OCI-LY3 (cell line): ENCODE measurements around the gene AUTS2.

ENCODE experiments used
- H2AFZ ChIP-seq: fragments of 200-600, 300-600 bp; shearing (Covaris generic); 2 replicates; pipeline ENCODE4 v1.6.0; 2014; ENCODE audit warnings: antibody characterized with exemption, low read depth, low read length
- H3K27ac ChIP-seq: fragments of 200-600, 300-600 bp; sonication (generic); 2 replicates; pipeline ENCODE4 v1.5.1; 2014; ENCODE audit warnings: mild to moderate bottlenecking, low read length, moderate library complexity, mixed read lengths
- H3K27me3 ChIP-seq: fragments of 200-600, 300-600 bp; sonication (generic); 2 replicates; pipeline ENCODE4 v1.6.1; 2014; ENCODE audit warnings: low read depth, low read length, mixed read lengths
- H3K36me3 ChIP-seq: fragments of 200-600, 300-600 bp; sonication (generic); replicated peaks from 2 replicates; pipeline ENCODE3; 2014; ENCODE audit warnings: low read depth, low read length, mixed read lengths
- H3K4me1 ChIP-seq: fragments of 300-600, 200-600 bp; sonication (generic); 2 replicates; pipeline ENCODE4 v1.6.1; 2014; ENCODE audit warnings: low read length, mixed read lengths
- H3K4me2 ChIP-seq: fragments of 200-600, 300-600 bp; sonication (generic); 2 replicates; pipeline ENCODE4 v1.6.1; 2014; ENCODE audit warnings: low read length, mixed read lengths
- H3K4me3 ChIP-seq: fragments of 300-600, 200-600 bp; sonication (generic); 2 replicates; pipeline ENCODE4 v1.5.1; 2014; ENCODE audit warnings: antibody characterized with exemption, mild to moderate bottlenecking, low read length, moderate library complexity
- H3K79me2 ChIP-seq: fragments of 300-600, 200-600 bp; shearing (Covaris generic); 2 replicates; pipeline ENCODE4 v1.6.1; 2014; ENCODE audit warnings: mild to moderate bottlenecking, low read length, mixed read lengths
- H3K9ac ChIP-seq: fragments of 300-600, 200-600 bp; shearing (Covaris generic); 2 replicates; pipeline ENCODE4 v1.6.0; 2014; ENCODE audit warnings: mild to moderate bottlenecking, low read length, moderate library complexity
- H3K9me3 ChIP-seq: fragments of 200-600, 300-600 bp; shearing (Covaris generic); 2 replicates; pipeline ENCODE4 v1.6.1; 2014; ENCODE audit warnings: low read length, mixed read lengths; ENCODE audit not compliant: insufficient read depth
- H4K20me1 ChIP-seq: fragments of 200-600, 300-600 bp; sonication (generic); 2 replicates; pipeline ENCODE4 v1.6.1; 2016; ENCODE audit warnings: low read length, mixed read lengths; ENCODE audit not compliant: insufficient read depth
- EZH2phosphoT487 ChIP-seq: fragments of 200-600 bp; shearing (Covaris generic); IDR thresholded peaks from 2 replicates; pipeline ENCODE4 v1.6.1; 2018; ENCODE audit warnings: antibody characterized with exemption, mixed run types, low read depth
- TF ChIP-seq, protein P1 (sequence below): fragments of 200-600, 300-600 bp; sonication (generic); IDR thresholded peaks from 2 replicates; pipeline ENCODE4 v1.5.1; 2014; ENCODE audit warnings: antibody characterized with exemption, low read length, low read depth

AUTS2 gene

GRCh38 chr7:69719717-69720116, 121.4 kb downstream of the AUTS2 start:
- no peaks in the 10 kb centered on the region for H3K9me3 ChIP-seq
- H3K4me2 ChIP-seq: no peak overlapping the region
- H3K36me3 ChIP-seq: no peaks in the 10 kb centered on the region
- no peak overlapping the region for H3K9ac ChIP-seq
- no peak overlapping the region for H3K27ac ChIP-seq
- H3K4me1 ChIP-seq: no peaks in the 10 kb centered on the region
- no peak overlapping the region for H3K4me3 ChIP-seq
- H2AFZ ChIP-seq: no peak overlapping the region
- TF ChIP-seq EZH2phosphoT487: no peak
- TF ChIP-seq, protein P1, sequence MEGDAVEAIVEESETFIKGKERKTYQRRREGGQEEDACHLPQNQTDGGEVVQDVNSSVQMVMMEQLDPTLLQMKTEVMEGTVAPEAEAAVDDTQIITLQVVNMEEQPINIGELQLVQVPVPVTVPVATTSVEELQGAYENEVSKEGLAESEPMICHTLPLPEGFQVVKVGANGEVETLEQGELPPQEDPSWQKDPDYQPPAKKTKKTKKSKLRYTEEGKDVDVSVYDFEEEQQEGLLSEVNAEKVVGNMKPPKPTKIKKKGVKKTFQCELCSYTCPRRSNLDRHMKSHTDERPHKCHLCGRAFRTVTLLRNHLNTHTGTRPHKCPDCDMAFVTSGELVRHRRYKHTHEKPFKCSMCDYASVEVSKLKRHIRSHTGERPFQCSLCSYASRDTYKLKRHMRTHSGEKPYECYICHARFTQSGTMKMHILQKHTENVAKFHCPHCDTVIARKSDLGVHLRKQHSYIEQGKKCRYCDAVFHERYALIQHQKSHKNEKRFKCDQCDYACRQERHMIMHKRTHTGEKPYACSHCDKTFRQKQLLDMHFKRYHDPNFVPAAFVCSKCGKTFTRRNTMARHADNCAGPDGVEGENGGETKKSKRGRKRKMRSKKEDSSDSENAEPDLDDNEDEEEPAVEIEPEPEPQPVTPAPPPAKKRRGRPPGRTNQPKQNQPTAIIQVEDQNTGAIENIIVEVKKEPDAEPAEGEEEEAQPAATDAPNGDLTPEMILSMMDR: no peak
- no peaks in the 10 kb centered on the region for H4K20me1 ChIP-seq
- no peaks in the 10 kb centered on the region for H3K79me2 ChIP-seq
- no peaks in the 10 kb centered on the region for H3K27me3 ChIP-seq

GRCh38 chr7:69722843-69723242, 124.6 kb downstream of the AUTS2 start:
- TF ChIP-seq, protein P1: no peak
- TF ChIP-seq EZH2phosphoT487: no peak
- H3K4me1 ChIP-seq: no peaks in the 10 kb centered on the region
- no peak overlapping the region for H3K4me3 ChIP-seq
- H3K9ac ChIP-seq: no peak overlapping the region
- no peaks in the 10 kb centered on the region for H3K9me3 ChIP-seq
- no peaks in the 10 kb centered on the region for H3K36me3 ChIP-seq
- no peaks in the 10 kb centered on the region for H3K27me3 ChIP-seq
- no peak overlapping the region for H3K27ac ChIP-seq
- no peak overlapping the region for H3K4me2 ChIP-seq
- H2AFZ ChIP-seq: no peak overlapping the region
- no peaks in the 10 kb centered on the region for H4K20me1 ChIP-seq
- no peaks in the 10 kb centered on the region for H3K79me2 ChIP-seq

DNA sequence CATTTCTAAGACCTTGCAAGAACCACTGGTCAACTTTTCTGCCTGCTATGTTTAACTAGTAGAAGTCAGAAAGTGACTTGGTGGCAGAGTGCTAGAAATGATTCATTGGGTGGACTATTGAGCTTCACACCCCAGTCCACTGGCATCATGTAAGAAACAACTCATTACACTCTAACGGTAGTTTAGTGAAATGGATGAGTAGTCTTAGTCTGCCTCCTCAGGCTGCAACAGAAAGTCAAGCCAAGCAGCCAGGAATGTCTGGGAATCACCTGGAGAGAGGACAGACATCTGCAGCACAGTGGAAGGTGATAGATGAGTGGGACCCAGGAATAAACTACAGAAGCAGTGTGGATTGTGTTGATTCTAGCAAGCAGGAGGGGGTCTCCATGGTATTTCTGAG, 125.4 kb downstream of the AUTS2 start:
- Histone ChIP-seq H3K27ac (no peak overlapping the region), H3K27me3 (no peaks in the 10 kb centered on the region), H4K20me1 (no peaks in the 10 kb centered on the region), H3K9me3 (no peaks in the 10 kb centered on the region), H3K9ac (no peak overlapping the region), H2AFZ (no peak overlapping the region), H3K4me2 (no peak overlapping the region), H3K36me3 (no peaks in the 10 kb centered on the region), H3K4me1 (no peaks in the 10 kb centered on the region), H3K4me3 (no peak overlapping the region), H3K79me2 (no peaks in the 10 kb centered on the region)
- no peak for TF ChIP-seq EZH2phosphoT487

- Histone ChIP-seq H3K79me2 (no peaks in the 10 kb centered on the region), H3K9me3 (no peaks in the 10 kb centered on the region), H3K36me3 (no peaks in the 10 kb centered on the region), H3K27me3 (peaks cover 10% of the 10 kb centered on the region; the same call in 1 of the 2 replicates), H2AFZ (no peak overlapping the region), H3K4me2 (no peak overlapping the region), H3K4me1 (no peaks in the 10 kb centered on the region), H3K9ac (no peak overlapping the region), H3K27ac (no peak overlapping the region), H4K20me1 (no peaks in the 10 kb centered on the region), H3K4me3 (no peak overlapping the region)
- TF ChIP-seq, protein P1: no peak
- no peak for TF ChIP-seq EZH2phosphoT487
Measured at GRCh38 chr7:69728304-69728703, 130.0 kb downstream of the AUTS2 start.

DNA sequence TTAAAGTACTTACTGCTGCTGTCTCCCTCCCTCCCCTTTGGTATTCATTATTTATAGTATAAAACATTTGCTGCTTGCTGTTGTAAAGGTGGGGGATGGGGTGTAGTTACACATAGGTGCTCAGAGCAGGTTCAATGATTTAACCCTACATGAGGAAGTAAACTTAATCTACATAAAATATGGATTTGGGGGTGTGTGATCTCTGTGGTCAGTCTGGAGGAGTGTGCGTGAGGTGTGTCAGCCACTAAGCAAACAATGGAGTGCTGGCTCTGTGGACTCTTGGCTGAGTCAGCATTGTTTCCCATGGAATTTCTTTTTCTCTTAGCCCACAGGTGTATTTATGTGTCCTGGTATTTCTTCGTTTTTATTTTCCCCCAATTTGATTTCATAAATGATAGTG, 133.9 kb downstream of the AUTS2 start:
- H2AFZ ChIP-seq: no peak overlapping the region
- no peaks in the 10 kb centered on the region for H4K20me1 ChIP-seq
- H3K9me3 ChIP-seq: no peaks in the 10 kb centered on the region
- no peaks in the 10 kb centered on the region for H3K36me3 ChIP-seq
- no peak overlapping the region for H3K4me2 ChIP-seq
- no peak overlapping the region for H3K9ac ChIP-seq
- no peaks in the 10 kb centered on the region for H3K79me2 ChIP-seq
- no peak overlapping the region for H3K4me3 ChIP-seq
- H3K27ac ChIP-seq: no peak overlapping the region
- H3K27me3 ChIP-seq: peaks cover 41% of the 10 kb centered on the region
- no peak for TF ChIP-seq EZH2phosphoT487
- TF ChIP-seq, protein P1: no peak
- no peaks in the 10 kb centered on the region for H3K4me1 ChIP-seq
